C4-2B (cell line): ENCODE data around the gene PDCD11.
"Not testable (repeated sequence)": the region's sequence is repeated elsewhere in the genome, so short reads cannot be mapped to it uniquely, and the experiment has no call there.

ENCODE experiments used
- CTCF ChIP-seq: fragments of 450-650 bp; conservative IDR thresholded peaks from 2 replicates; pipeline ENCODE4 v1.5.1; 2017; ENCODE audit warnings: mild to moderate bottlenecking
- ZFX ChIP-seq: fragments of 450-650 bp; IDR thresholded peaks from 2 replicates; pipeline ENCODE4 v1.6.1; 2017

- not testable (repeated sequence) for TF ChIP-seq CTCF, ZFX
Measured at GRCh38 chr10:103359493-103359892, 36.9 kb upstream of the PDCD11 start.
